GM12878 (cell line): ENCODE measurements around the gene NCKIPSD. TPM values are rescaled to one million over a fixed set of nuclear protein-coding genes. Genes with fewer than 3 reads are reported as not detected.

Source experiments
- ATAC-seq: fragments of 200-7000 bp; cut with Tn5 transposase; 3 replicates; pipeline ENCODE4 v1.9.1; 2020; ENCODE audit warnings: mild to moderate bottlenecking, moderate library complexity
- BruUV-seq: library from RNA; stranded (reverse); fragments of 400-500 nt; replicated peaks from 2 replicates; lab custom pipeline; 2021; lab: Mats Ljungman, UMichigan
- CTCF ChIA-PET: fragments of 300-600 bp; sonication (Branson Sonifier 250); formaldehyde crosslinking; extraction: SDS; loops from one replicate; lab custom pipeline; 2021; ENCODE audit warnings: inconsistent platforms; lab: Yijun Ruan, JAX
- POLR2A ChIA-PET: fragments of 350-600 bp; formaldehyde crosslinking; extraction: SDS; loops from one replicate; lab custom pipeline; 2021; ENCODE audit warnings: inconsistent platforms; lab: Charles Lee
- RAD21 ChIA-PET: fragments of 300-600 bp; sonication (Branson Sonifier 250); formaldehyde crosslinking; loops from one replicate; lab custom pipeline; 2023; ENCODE audit warnings: antibody characterized with exemption; ENCODE audit not compliant: unreplicated experiment; lab: Charles Lee
- SMC1A ChIA-PET: fragments of 300-600 bp; sonication (Branson Sonifier 250); formaldehyde crosslinking; loops from one replicate; lab custom pipeline; 2023; ENCODE audit not compliant: unreplicated experiment, uncharacterized antibody; lab: Charles Lee
- DNase-seq: peaks from one replicate; pipeline ENCODE4 v3.0.0-alpha.2; 2011; ENCODE audit warnings: low read depth, low spot score
- FAIRE-seq: peaks from 3 replicates; lab custom pipeline; 2011; peaks lifted over from hg19 to GRCh38; lab: Jason Lieb, UNC
- H2AFZ ChIP-seq: 2 replicates; pipeline ENCODE4 v1.6.0; 2011; ENCODE audit warnings: low read depth, low read length, control low read depth; ENCODE audit not compliant: control insufficient read depth
- H3K27ac ChIP-seq: 2 replicates; pipeline ENCODE4 v1.5.1; 2011; ENCODE audit warnings: control low read depth; ENCODE audit not compliant: control insufficient read depth, insufficient read depth
- H3K27me3 ChIP-seq, 2 experiments: replicated peaks in 1 of 2; 2 replicates each; pipeline versions ENCODE4 v1.6.0 to v1.6.1; 2011; ENCODE audit warnings: low read length in 1 of 2; ENCODE audit not compliant: control insufficient read depth in 2 of 2, insufficient read depth in 2 of 2
- H3K36me3 ChIP-seq, 2 experiments: 2 replicates each; pipeline ENCODE4 v1.5.1; 2011; ENCODE audit warnings: low read length in 1 of 2; ENCODE audit not compliant: control insufficient read depth in 2 of 2, insufficient read depth in 2 of 2
- H3K4me1 ChIP-seq: 2 replicates; pipeline ENCODE4 v1.6.1; 2011; ENCODE audit warnings: mild to moderate bottlenecking, low read length, moderate library complexity, mixed read lengths; ENCODE audit not compliant: control insufficient read depth, insufficient read depth
- H3K4me2 ChIP-seq: 2 replicates; pipeline ENCODE4 v1.6.0; 2011; ENCODE audit warnings: control low read depth; ENCODE audit not compliant: control insufficient read depth, insufficient read depth
- H3K4me3 ChIP-seq: fragments of 200-600 bp; sonication (generic); 2 replicates; pipeline ENCODE4 v1.5.1; 2016
- H3K79me2 ChIP-seq: 2 replicates; pipeline ENCODE4 v1.6.0; 2011; ENCODE audit warnings: low read length; ENCODE audit not compliant: control insufficient read depth, insufficient read depth
- H3K9ac ChIP-seq: 2 replicates; pipeline ENCODE4 v1.8.0; 2011; ENCODE audit warnings: low read length, control low read depth, mixed read lengths; ENCODE audit not compliant: control insufficient read depth, insufficient read depth
- H3K9me3 ChIP-seq: replicated peaks from 3 replicates; pipeline ENCODE4 v1.5.1; 2011; ENCODE audit warnings: mild to moderate bottlenecking, low read length; ENCODE audit not compliant: control insufficient read depth, insufficient read depth
- H4K20me1 ChIP-seq: 2 replicates; pipeline ENCODE4 v1.6.0; 2011; ENCODE audit not compliant: control insufficient read depth, insufficient read depth
- CBFB ChIP-seq: IDR thresholded peaks from 2 replicates; pipeline ENCODE4 v1.6.1; 2016; ENCODE audit warnings: antibody characterized with exemption, low read depth
- CHD1 ChIP-seq: IDR thresholded peaks from 2 replicates; pipeline ENCODE4 v1.6.1; 2012; ENCODE audit warnings: low read depth, low read length, improper control_type of control experiment
- FOXK2 ChIP-seq: fragments of 450-650 bp; IDR thresholded peaks from 2 replicates; pipeline ENCODE4 v1.6.1; 2017; ENCODE audit warnings: mild to moderate bottlenecking, moderate library complexity
- HSF1 ChIP-seq: fragments of 150-350 bp; IDR thresholded peaks from 2 replicates; pipeline ENCODE4 v1.6.1; 2014; ENCODE audit warnings: mild to moderate bottlenecking, low read depth, low read length
- IKZF1 ChIP-seq: fragments of 450-650 bp; conservative IDR thresholded peaks from 2 replicates; pipeline ENCODE4 v1.6.1; 2017; ENCODE audit warnings: antibody characterized with exemption, mild to moderate bottlenecking
- NBN ChIP-seq: fragments of 450-650 bp; IDR thresholded peaks from 2 replicates; pipeline ENCODE4 v1.6.1; 2016
- NKRF ChIP-seq: fragments of 450-650 bp; conservative IDR thresholded peaks from 2 replicates; pipeline ENCODE4 v1.6.1; 2017; ENCODE audit warnings: mild to moderate bottlenecking, moderate library complexity
- NR2C2 ChIP-seq: IDR thresholded peaks from 2 replicates; pipeline ENCODE4 v1.6.1; 2011; ENCODE audit warnings: borderline replicate concordance, low read depth; ENCODE audit not compliant: control insufficient read depth, insufficient read length
- RELB ChIP-seq: fragments of 450-650 bp; IDR thresholded peaks from 2 replicates; pipeline ENCODE4 v1.6.1; 2017; ENCODE audit warnings: low read depth, mild to moderate bottlenecking, moderate library complexity
- SMC3 ChIP-seq: IDR thresholded peaks from 2 replicates; pipeline ENCODE4 v1.6.1; 2011; ENCODE audit warnings: low read length, improper control_type of control experiment, borderline replicate concordance
- SRF ChIP-seq, 2 experiments: IDR thresholded peaks; 2 replicates each; pipeline ENCODE4 v1.6.1; 2011; ENCODE audit warnings: low read depth in 2 of 2, low read length in 2 of 2, mild to moderate bottlenecking in 1 of 2, moderate library complexity in 1 of 2
- STAT1 ChIP-seq: fragments of 450-650 bp; conservative IDR thresholded peaks from 2 replicates; pipeline ENCODE4 v1.6.1; 2014; ENCODE audit warnings: antibody characterized with exemption, mild to moderate bottlenecking
- TBL1XR1 ChIP-seq: IDR thresholded peaks from 2 replicates; pipeline ENCODE4 v1.6.1; 2012; ENCODE audit warnings: low read depth, low read length, improper control_type of control experiment
- TCF12 ChIP-seq: IDR thresholded peaks from 2 replicates; pipeline ENCODE4 v1.6.1; 2011; ENCODE audit warnings: low read depth, mild to moderate bottlenecking, low read length
- TCF3 ChIP-seq: IDR thresholded peaks from 2 replicates; pipeline ENCODE4 v1.6.1; 2012; ENCODE audit warnings: low read depth, mild to moderate bottlenecking, low read length, borderline replicate concordance; ENCODE audit not compliant: insufficient read depth
- TCF7 ChIP-seq: IDR thresholded peaks from 2 replicates; pipeline ENCODE4 v1.6.1; 2014; ENCODE audit warnings: antibody characterized with exemption, borderline replicate concordance
- WGBS: methylation state at CpG from one replicate; pipeline ENCODE4 v1.1.6; 2016; ENCODE audit warnings: low lambda C conversion rate; ENCODE audit not compliant: insufficient replicate concordance, insufficient coverage; ENCODE audit errors: missing lambda C conversion rate; 5-methylcytosine and 5-hydroxymethylcytosine counted together
- in situ Hi-C: fragments of 300-500 bp; cut with MboI; formaldehyde crosslinking; loops from 9 replicates; pipeline ENCODE4 v1.14.3; 2018; ENCODE audit warnings: mixed read lengths
- intact Hi-C: fragments of 100-400 bp; cut with micrococcal nuclease; formaldehyde crosslinking; loops from one replicate; pipeline ENCODE4 v1.14.2; 2022; ENCODE audit not compliant: unreplicated experiment
- polyA plus RNA-seq, 11 experiments: library from polyadenylated mRNA; depleted of rRNA in 4 of 11; unstranded in 6 of 11; stranded (reverse) in 5 of 11; fragments of >200 nt; fragmentation: Nextera tagmentation in 4 of 11; fragmentation: Illumina TruSeq in 1 of 11; extraction: Ambion mirVana in 4 of 11; extraction: Trizol in 1 of 11; gene quantifications; 1 replicate in 1 of 11; 2 replicates in 10 of 11; pipeline versions ENCODE4 v1.2.1 to v1.2.3, GENCODE V29; 2011 to 2016; ENCODE audit warnings: inconsistent platforms in 2 of 11, missing spikeins in 2 of 11, low read depth in 1 of 11
- total RNA-seq, 4 experiments: library from RNA; depleted of rRNA in 3 of 4; stranded (reverse); fragments of >200 nt in 3 of 4; fragmentation: Illumina TruSeq in 1 of 4; extraction: Trizol in 1 of 4; gene quantifications; 2 replicates each; pipeline versions ENCODE4 v1.2.1 to v1.2.3, GENCODE V29; 2013 to 2021

Gene NCKIPSD
- total and polyA plus RNA-seq, 10 of the 15 experiments (the other 5 are each of a cell fraction or from before 2014, with no cell fraction given): 0.93 to 31.6 (median 15.2) TPM

GRCh38 chr3:48636149-48636655, 49.5 kb downstream of the NCKIPSD start (continued):
- TF ChIP-seq CHD1: no peak

GRCh38 chr3:48635222-48636021, 50.3 kb downstream of the NCKIPSD start, which contains the start of gene SLC26A6:
TSS of gene SLC26A6 (minus strand) at chr3:48635461. CDS start at chr3:48635393, 68 bp downstream.
- ChIA-PET POLR2A (interaction anchor here (0.6 to 1.8 kb wide), 7 partner anchors 26 to 388 kb away, joined by 3 to 7 read pairs (median 3); partner anchors contain the start of genes ATRIP and PFKFB4), SMC1A (interaction anchor here (0.6 to 2.2 kb wide), 12 partner anchors 13 to 235 kb away, joined by 3 to 6 read pairs (median 3); partner anchors contain the start of genes CCDC51 and PFKFB4)
- in situ Hi-C loops: no loop called here
- TF ChIP-seq CBFB (peak; percentile 33; the same call in 1 of the 2 replicates), FOXK2 (no peak), TBL1XR1 (no peak), STAT1 (no peak; the same call in 1 of the 2 replicates), SRF (IDR thresholded peaks at IDR 0.05; ENCODE audit: low read depth in 2 of 2, low read length in 2 of 2) (0 out of 4 replicates have a peak, but pooled peaks of 1 of the 2 experiments have one; percentile 22), TCF3 (peak; percentile 75; the same call in 1 of the 2 replicates), RELB (peak; percentile 94), TCF7 (no peak), SMC3 (no peak), NBN (peak; percentile 77), NKRF (peak; percentile 78), IKZF1 (peak; percentile 68), TCF12 (peak; percentile 67; the same call in 1 of the 2 replicates), NR2C2 (no peak), HSF1 (no peak)

More at GRCh38 chr3:48635222-48636021, 50.3 kb downstream of the NCKIPSD start, which contains the start of gene SLC26A6:
- H4K20me1 ChIP-seq: no peaks in the 10 kb centered on the region
- CTCF ChIA-PET: interaction anchor here (0.6 to 4.6 kb wide), 33 partner anchors 12 to 459 kb away, joined by 3 to 48 read pairs (median 5); partner anchors contain the start of genes CCDC51, CELSR3, NCKIPSD and PFKFB4
- FAIRE-seq (peak; percentile 99), ATAC-seq (peak; percentile 96), DNase-seq (peak; percentile 77)
- intact Hi-C loops: loop anchor here (2.0 kb wide), 2 partner anchors 27 kb away; partner anchors contain the start of genes CELSR3 and UQCRC1
- peak within 1 kb of the TSS; percentile 78 for H3K9ac ChIP-seq
- H3K4me3 ChIP-seq: peak within 1 kb of the TSS; percentile 77
- no peaks in the 10 kb centered on the region for H3K9me3 ChIP-seq
- peak within 1 kb of the TSS; percentile 57 for H3K27ac ChIP-seq
- peak within 1 kb of the TSS; percentile 85 for H2AFZ ChIP-seq
- H3K27me3 ChIP-seq: no peaks in the 10 kb centered on the region
- H3K4me1 ChIP-seq: peaks cover 11% of the 10 kb centered on the region; the same call in 1 of the 2 replicates
- RAD21 ChIA-PET: interaction anchor here (0.7 to 3.5 kb wide), 14 partner anchors 14 to 235 kb away, joined by 3 to 32 read pairs (median 4); partner anchors contain the start of genes ATRIP, CELSR3, PFKFB4 and TMEM89
- peaks cover 3% of the 10 kb centered on the region for H3K79me2 ChIP-seq
- H3K4me2 ChIP-seq: peak within 1 kb of the TSS; percentile 70
- BruUV-seq: TSS peak; percentile 72
- peaks cover 0 to 2% of the 10 kb centered on the region in 2 experiments; a peak in 3 of 4 replicates for H3K36me3 ChIP-seq
- WGBS: under 1% methylated on average over 58 of the region's 68 CpGs
